Transverse colon (tissue), 4 donors: Measurements from ENCODE around the gene MUC15.

Experiments
- POLR2AphosphoS5 ChIP-seq, 3 donors: sonication (generic); formaldehyde crosslinking; IDR thresholded peaks; one replicate each; pipeline ENCODE4 v1.6.1; 2016; ENCODE audit warnings: antibody characterized with exemption in 3 of 3
- TF ChIP-seq, protein P1 (sequence below), 5 experiments: fragments of 200-600 bp in 3 of 5; fragments of 450-650 bp in 2 of 5; sonication (generic) in 3 of 5; IDR thresholded peaks; 1 replicate in 2 of 5; 2 replicates in 3 of 5; pipeline ENCODE4 v1.5.1; 2016 to 2017; ENCODE audit warnings: antibody characterized with exemption in 5 of 5, inconsistent platforms in 3 of 5, mild to moderate bottlenecking in 2 of 5, moderate library complexity in 1 of 5

DNA sequence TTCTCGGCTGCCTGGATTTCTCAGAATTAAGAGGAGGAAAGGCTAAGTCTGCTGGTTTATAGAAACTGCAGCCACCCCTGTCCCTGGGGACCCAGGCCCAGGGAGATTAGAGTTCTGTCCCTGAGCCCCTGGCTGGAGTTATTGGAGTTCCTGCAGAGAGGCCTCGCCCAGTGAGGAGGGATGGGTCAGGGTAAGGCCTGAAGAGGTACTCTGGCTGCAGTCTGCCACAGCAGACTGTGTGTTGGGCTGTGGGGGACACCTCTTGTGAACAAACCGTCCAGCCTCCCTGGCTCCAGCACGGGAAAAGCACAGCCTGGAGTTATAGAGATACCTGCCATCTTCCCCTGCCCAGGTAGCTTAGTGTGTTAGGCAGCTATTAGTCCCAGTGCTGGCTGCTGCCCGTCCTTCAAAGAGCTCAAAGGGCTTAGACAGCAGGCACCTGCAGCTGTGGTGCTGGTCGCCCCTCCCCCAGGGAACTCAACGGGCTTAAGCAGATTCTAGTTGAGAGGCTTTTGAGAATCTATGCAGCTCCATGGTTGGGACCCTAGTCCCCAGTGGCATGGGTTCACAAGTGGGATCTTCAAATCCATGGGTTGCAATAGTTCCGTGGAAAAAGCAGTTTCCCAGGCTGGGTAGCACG, 36.6 kb upstream of the MUC15 start:
- no peak for TF ChIP-seq POLR2AphosphoS5 (IDR thresholded peaks at IDR 0.05)
- TF ChIP-seq, protein P1, sequence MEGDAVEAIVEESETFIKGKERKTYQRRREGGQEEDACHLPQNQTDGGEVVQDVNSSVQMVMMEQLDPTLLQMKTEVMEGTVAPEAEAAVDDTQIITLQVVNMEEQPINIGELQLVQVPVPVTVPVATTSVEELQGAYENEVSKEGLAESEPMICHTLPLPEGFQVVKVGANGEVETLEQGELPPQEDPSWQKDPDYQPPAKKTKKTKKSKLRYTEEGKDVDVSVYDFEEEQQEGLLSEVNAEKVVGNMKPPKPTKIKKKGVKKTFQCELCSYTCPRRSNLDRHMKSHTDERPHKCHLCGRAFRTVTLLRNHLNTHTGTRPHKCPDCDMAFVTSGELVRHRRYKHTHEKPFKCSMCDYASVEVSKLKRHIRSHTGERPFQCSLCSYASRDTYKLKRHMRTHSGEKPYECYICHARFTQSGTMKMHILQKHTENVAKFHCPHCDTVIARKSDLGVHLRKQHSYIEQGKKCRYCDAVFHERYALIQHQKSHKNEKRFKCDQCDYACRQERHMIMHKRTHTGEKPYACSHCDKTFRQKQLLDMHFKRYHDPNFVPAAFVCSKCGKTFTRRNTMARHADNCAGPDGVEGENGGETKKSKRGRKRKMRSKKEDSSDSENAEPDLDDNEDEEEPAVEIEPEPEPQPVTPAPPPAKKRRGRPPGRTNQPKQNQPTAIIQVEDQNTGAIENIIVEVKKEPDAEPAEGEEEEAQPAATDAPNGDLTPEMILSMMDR (IDR thresholded peaks at IDR 0.05) = no peak
